Thoracic aorta (tissue), 2 donors: ENCODE measurements around the gene HOXC9. TPM values are rescaled to one million over a fixed set of nuclear protein-coding genes. Genes with fewer than 3 reads are reported as not detected.

Experiments
- ATAC-seq: fragments of 150-250 bp; one replicate; pipeline ENCODE4 v1.8.0; 2017; ENCODE audit warnings: low read depth; ENCODE audit not compliant: insufficient number of reproducible peaks, low FRiP score
- DNase-seq: peaks from one replicate; pipeline ENCODE4 v3.0.0-alpha.2; 2020; ENCODE audit warnings: low spot score
- H3K27ac ChIP-seq, 2 donors: fragments of 200-600 bp; sonication (generic); 1 replicate in 1 of 2; 2 replicates in 1 of 2; pipeline ENCODE4 v1.5.1; 2016; ENCODE audit warnings: mild to moderate bottlenecking in 2 of 2, moderate library complexity in 2 of 2
- H3K27me3 ChIP-seq: fragments of 200-600 bp; sonication (generic); replicated peaks from 2 replicates; pipeline ENCODE4 v1.6.0; 2016; ENCODE audit warnings: mild to moderate bottlenecking; ENCODE audit not compliant: insufficient read depth
- H3K36me3 ChIP-seq: fragments of 200-600 bp; sonication (generic); one replicate; pipeline ENCODE4 v1.5.1; 2016
- H3K4me1 ChIP-seq, 2 donors: fragments of 200-600 bp; sonication (generic); 1 replicate in 1 of 2; 2 replicates in 1 of 2; pipeline versions ENCODE4 v1.5.1 to v1.6.0; 2016; ENCODE audit warnings: low read depth in 2 of 2, mild to moderate bottlenecking in 1 of 2; ENCODE audit not compliant: control insufficient read depth in 1 of 2
- H3K4me3 ChIP-seq: fragments of 200-600 bp; sonication (generic); 2 replicates; pipeline ENCODE4 v1.5.1; 2016; ENCODE audit warnings: mild to moderate bottlenecking
- H3K9me3 ChIP-seq: fragments of 200-600 bp; sonication (generic); 2 replicates; pipeline ENCODE4 v1.5.1; 2016
- CTCF ChIP-seq: fragments of 200-600 bp; sonication (generic); IDR thresholded peaks from one replicate; pipeline ENCODE4 v1.5.1; 2019; ENCODE audit warnings: antibody characterized with exemption
- total RNA-seq, 2 donors: library from RNA; depleted of rRNA; stranded (reverse); fragments of >200 nt; gene quantifications; one replicate each; pipeline versions ENCODE4 v1.1.0 to v1.2.3, GENCODE V29; 2016

HOXC9 gene
- total RNA-seq, 2 donors from 2014 or later: not detected

- Histone ChIP-seq H3K27ac (no peak overlapping the region), H3K4me3 (no peak overlapping the region), H3K36me3 (no peaks in the 10 kb centered on the region), H3K9me3 (no peaks in the 10 kb centered on the region), H3K27me3 (no peaks in the 10 kb centered on the region), H3K4me1 (no peaks in the 10 kb centered on the region)
- DNase-seq: no peak
- no peak for TF ChIP-seq CTCF
- no peak for ATAC-seq
Observed at GRCh38 chr12:54045401-54045800, 45.4 kb downstream of the HOXC9 start.

GRCh38 chr12:54045868-54046521 is 46.0 kb downstream of the HOXC9 start:
- Histone ChIP-seq H3K27ac (no peak overlapping the region), H3K4me3 (no peak overlapping the region), H3K27me3 (no peaks in the 10 kb centered on the region), H3K36me3 (no peaks in the 10 kb centered on the region), H3K9me3 (no peaks in the 10 kb centered on the region), H3K4me1 (no peaks in the 10 kb centered on the region)
- DNase-seq (no peak), ATAC-seq (no peak)
- no peak for TF ChIP-seq CTCF

GRCh38 chr12:54046809-54047159 is 46.8 kb downstream of the HOXC9 start:
- Histone ChIP-seq H3K4me3 (no peak overlapping the region), H3K27me3 (no peaks in the 10 kb centered on the region), H3K9me3 (no peaks in the 10 kb centered on the region), H3K4me1 (no peaks in the 10 kb centered on the region), H3K27ac (no peak overlapping the region), H3K36me3 (no peaks in the 10 kb centered on the region)
- no peak for ATAC-seq
- no peak for DNase-seq
- TF ChIP-seq CTCF: no peak

- Histone ChIP-seq H3K4me1 (peaks cover 0 to 1% of the 10 kb centered on the region in 2 donors), H3K27ac (no peak overlapping the region), H3K9me3 (no peaks in the 10 kb centered on the region), H3K36me3 (no peaks in the 10 kb centered on the region), H3K27me3 (no peaks in the 10 kb centered on the region), H3K4me3 (no peak overlapping the region)
- ATAC-seq: no peak
- no peak for TF ChIP-seq CTCF
- DNase-seq: no peak
Observed at GRCh38 chr12:54047160-54047963, 47.4 kb downstream of the HOXC9 start.

- no peak for TF ChIP-seq CTCF
- no peak for DNase-seq
- H3K27me3 ChIP-seq: no peaks in the 10 kb centered on the region
- H3K9me3 ChIP-seq: no peaks in the 10 kb centered on the region
- H3K4me1 ChIP-seq: peaks cover 0 to 7% of the 10 kb centered on the region in 2 donors
- H3K36me3 ChIP-seq: no peaks in the 10 kb centered on the region
- ATAC-seq: no peak
- no peak overlapping the region for H3K4me3 ChIP-seq
- no peak overlapping the region for H3K27ac ChIP-seq
Observed at GRCh38 chr12:54047964-54048303, 48.0 kb downstream of the HOXC9 start.
